Urinary bladder (tissue), 4 donors: Measurements from ENCODE around the gene CACNA2D2. TPM values are rescaled to one million over a fixed set of nuclear protein-coding genes. Genes with fewer than 3 reads are reported as not detected.

ENCODE experiments used
- DNase-seq: peaks from one replicate; pipeline ENCODE4 v3.0.0-alpha.2; 2015; ENCODE audit errors: extremely low spot score
- H3K27ac ChIP-seq: one replicate; pipeline ENCODE4 v1.5.1; 2013; ENCODE audit warnings: low read depth, mild to moderate bottlenecking, moderate library complexity
- H3K36me3 ChIP-seq: one replicate; pipeline ENCODE4 v1.6.1; 2013; ENCODE audit warnings: mild to moderate bottlenecking, moderate library complexity; ENCODE audit not compliant: insufficient read depth
- H3K4me1 ChIP-seq: one replicate; pipeline ENCODE4 v1.6.1; 2013; ENCODE audit warnings: mild to moderate bottlenecking, moderate library complexity; ENCODE audit not compliant: insufficient read depth
- H3K4me3 ChIP-seq: one replicate; pipeline ENCODE4 v1.5.1; 2013; ENCODE audit warnings: low read depth, low read length
- WGBS: extraction: QIAGEN DNeasy Blood & Tissue Kit; methylation state at CpG from one replicate; pipeline ENCODE4 v1.1.7; 2013; 5-methylcytosine and 5-hydroxymethylcytosine counted together
- polyA plus RNA-seq: library from polyadenylated mRNA; stranded (reverse); fragments of 200-250 nt; gene quantifications from one replicate; pipeline ENCODE4 v1.2.3, GENCODE V29; 2013
- total RNA-seq: library from RNA; depleted of rRNA; stranded (reverse); fragments of >200 nt; gene quantifications from one replicate; pipeline ENCODE4 v1.2.3, GENCODE V29; 2014
- donor health status: healthy with polysubstance abuse.
- donor health status: healthy.

CACNA2D2 gene
- total and polyA plus RNA-seq, 2 donors, result 1.3 to 1.4 TPM

DNA sequence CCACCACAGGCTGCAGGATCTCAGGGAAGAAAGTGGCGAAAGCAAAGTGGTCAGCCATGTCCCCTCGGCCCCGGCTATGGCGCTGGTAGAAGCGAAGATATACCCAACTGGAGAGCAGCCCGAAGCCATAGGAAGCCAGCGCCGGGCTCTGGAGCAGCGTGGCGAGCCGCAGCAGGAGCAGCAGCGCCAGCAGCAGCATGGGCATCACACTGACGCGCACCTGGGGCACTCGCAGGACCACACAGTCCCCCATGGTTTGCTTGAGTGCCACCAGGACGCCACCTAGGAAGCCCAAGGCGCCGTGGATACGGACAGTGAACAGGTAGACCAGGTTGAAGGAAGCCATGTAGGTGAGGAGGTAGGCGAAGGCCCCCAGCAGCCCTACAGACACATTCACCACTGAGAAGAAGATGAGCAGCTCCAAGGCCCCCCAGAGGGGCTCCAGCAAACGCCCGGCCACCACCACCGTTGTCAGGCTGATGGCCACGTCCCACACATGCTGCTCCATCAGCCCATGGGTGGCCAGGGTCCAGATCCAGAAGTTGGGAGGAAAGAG lies 145.0 kb downstream of the CACNA2D2 start:
- WGBS, result 55% methylated on average over 24 of the region's 24 CpGs
- DNase-seq, result no peak
- H3K27ac ChIP-seq, result no peak overlapping the region
- peak overlapping the region; percentile 86 for H3K4me3 ChIP-seq
- H3K4me1 ChIP-seq, result no peaks in the 10 kb centered on the region
- peaks cover 3% of the 10 kb centered on the region for H3K36me3 ChIP-seq

DNA sequence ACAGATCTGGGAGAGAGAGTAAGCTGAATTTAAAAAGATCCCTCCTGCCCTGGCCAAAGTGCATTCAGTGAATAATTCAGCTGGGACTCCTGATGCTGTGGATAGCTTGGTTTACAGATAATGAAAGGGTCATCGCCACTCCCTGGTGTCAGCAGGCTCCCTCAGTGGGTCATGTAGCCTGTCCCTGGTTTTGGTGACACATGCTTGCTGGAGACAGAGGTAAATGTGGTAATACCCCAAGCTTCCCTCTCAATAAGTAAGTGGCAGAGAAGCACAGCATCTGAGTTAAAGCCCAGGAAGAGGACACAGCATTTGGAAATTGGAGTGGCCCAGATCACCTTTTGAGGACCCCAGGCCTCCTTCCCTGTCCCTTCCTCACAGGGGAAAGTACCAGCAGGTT lies 146.0 kb downstream of the CACNA2D2 start:
- Histone ChIP-seq H3K4me3 (no peak overlapping the region), H3K4me1 (no peaks in the 10 kb centered on the region), H3K27ac (no peak overlapping the region), H3K36me3 (peaks cover 3% of the 10 kb centered on the region)
- 78% methylated on average over 1 of the region's 1 CpG for WGBS
- DNase-seq, result no peak

DNA sequence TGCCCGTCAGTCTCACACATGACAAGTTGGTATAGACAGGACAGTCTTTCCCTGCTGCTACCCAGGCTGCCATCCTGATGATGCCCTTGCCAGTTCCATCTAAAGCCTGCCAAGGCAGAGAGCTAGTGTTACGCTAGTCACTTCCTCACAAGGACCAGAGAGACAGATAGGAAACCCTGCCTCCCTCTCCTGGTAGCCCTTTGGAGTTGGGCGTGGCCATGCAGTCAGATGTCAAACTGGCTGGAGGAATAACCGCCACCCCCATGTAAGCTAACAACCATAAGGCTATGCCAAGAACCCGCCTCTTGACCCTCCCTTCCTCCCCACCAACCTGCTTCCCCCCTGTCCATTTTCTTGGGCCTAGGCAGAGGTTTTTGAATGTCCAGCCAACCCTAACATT lies 146.9 kb downstream of the CACNA2D2 start:
- WGBS, result 55% methylated on average over 5 of the region's 5 CpGs
- no peak for DNase-seq
- Histone ChIP-seq H3K36me3 (peaks cover 3% of the 10 kb centered on the region), H3K27ac (no peak overlapping the region), H3K4me1 (no peaks in the 10 kb centered on the region), H3K4me3 (no peak overlapping the region)

DNA sequence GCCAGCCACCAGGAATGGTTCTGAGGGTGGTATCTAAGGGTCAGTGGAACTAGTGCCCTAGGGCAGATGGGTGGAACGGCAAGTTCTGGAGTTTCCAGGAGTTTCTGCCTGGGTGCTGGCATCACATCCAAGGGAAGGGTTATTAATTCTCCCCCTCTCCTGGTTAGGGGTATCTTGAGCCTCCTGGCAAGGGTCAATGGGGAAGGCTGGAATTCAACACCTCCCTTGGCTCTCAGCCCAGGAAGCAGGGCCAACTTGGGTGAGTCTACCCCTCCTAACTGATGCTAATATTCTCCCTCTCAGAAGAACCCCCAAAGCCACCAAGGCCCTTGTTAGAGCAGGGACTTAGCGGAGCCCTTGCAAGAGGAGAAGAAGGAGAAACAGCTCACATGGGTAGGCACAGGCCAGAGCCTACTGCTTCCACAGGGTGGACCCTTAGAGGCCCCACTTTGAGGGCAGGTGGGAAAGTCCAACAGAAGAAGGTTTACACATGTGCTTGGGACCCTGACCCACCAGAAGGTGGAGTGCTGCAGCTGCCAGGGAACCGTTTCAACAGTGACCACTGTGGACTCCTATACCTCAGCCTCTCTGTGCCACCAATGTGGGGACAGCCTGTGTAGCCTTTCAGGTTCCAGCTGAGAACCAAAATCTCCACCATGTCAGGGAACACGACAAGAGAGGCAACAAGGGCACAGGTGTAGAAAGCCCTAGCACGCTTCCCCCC lies 147.4 kb downstream of the CACNA2D2 start:
- no peak for DNase-seq
- H3K4me3 ChIP-seq, result no peak overlapping the region
- H3K27ac ChIP-seq, result no peak overlapping the region
- 60% methylated on average over 5 of the region's 5 CpGs for WGBS
- no peaks in the 10 kb centered on the region for H3K4me1 ChIP-seq
- H3K36me3 ChIP-seq, result peaks cover 3% of the 10 kb centered on the region

DNA sequence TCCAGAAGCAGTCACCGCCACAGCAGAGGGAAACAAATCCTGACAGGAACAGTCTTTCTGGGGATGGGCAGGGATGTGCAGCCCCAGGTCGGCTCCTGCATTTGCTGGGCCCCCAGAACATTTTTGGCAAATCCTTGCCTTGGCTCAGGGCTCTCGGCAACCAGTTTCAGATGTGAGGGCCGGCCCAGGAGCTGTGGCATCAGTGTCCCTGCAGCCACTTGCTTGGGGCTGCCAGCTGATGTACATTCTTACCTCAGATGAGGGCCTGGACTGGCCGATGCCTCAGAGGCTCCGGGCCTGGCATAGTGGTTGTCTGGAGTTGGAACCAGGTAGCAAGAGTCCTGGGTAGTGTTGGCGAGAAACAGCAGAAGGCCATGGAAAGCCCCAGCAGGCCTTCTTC lies 148.6 kb downstream of the CACNA2D2 start:
- H3K27ac ChIP-seq, result no peak overlapping the region
- DNase-seq, result no peak
- H3K4me3 ChIP-seq, result no peak overlapping the region
- H3K4me1 ChIP-seq, result no peaks in the 10 kb centered on the region
- WGBS, result 86% methylated on average over 7 of the region's 7 CpGs
- peaks cover 3% of the 10 kb centered on the region for H3K36me3 ChIP-seq

DNA sequence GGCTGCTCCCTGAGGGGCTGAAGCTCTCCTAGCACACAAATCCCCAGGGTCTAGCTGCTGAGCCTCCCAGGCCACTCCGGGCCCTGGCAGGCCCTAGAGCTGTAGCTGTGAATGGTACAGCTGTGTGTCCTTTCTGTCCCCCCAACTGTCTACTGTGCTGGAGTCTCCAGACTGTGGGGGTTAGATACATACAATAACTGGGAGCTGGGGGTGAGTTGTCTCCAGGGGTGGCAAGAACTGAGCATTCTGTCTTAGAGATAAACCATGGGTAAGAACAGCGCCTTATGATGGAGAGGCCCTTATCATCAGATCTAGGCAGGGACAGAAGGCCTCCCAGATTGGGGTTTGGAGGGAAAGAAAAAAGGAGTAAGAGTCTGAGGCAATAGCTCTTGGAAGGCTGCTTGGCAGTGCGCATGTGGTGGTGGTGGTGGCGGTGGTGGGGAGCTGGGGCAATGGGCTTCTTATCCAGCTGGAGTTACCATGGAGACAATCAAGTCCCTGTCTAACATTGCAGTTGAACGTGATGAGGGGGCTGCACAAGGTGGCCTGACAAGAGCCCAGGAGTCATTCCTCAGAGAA lies 149.2 kb downstream of the CACNA2D2 start:
- Histone ChIP-seq H3K4me1 (peaks cover 2% of the 10 kb centered on the region), H3K36me3 (peaks cover 3% of the 10 kb centered on the region), H3K4me3 (no peak overlapping the region), H3K27ac (no peak overlapping the region)
- DNase-seq, result no peak
- 79% methylated on average over 5 of the region's 5 CpGs for WGBS

DNA sequence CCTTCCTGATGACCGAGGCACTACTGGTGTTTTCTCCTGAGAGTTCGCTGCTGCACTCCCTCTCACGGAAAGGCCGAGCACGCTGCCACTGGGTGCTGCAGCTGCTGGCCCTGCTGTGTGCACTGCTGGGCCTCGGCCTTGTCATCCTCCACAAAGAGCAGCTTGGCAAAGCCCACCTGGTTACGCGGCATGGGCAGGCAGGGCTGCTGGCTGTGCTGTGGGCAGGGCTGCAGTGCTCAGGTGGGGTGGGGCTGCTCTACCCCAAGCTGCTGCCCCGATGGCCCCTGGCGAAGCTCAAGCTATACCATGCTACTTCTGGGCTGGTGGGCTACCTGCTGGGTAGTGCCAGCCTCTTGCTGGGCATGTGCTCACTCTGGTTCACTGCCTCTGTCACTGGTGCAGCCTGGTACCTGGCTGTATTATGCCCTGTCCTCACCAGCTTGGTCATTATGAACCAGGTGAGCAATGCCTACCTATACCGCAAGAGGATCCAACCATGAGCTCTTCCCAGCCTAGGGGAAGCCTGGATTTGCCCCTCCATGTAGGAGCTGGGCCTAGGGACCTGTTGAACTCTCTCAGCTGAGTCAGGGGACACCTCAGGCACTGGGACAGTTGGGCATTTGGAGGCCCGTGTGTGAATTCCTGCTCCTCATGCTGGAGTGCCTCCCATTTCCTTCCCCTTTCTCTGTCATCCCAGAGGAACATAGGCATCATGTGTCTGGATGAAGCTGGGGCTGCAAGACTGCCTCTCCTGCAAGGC lies 150.0 kb downstream of the CACNA2D2 start:
- no peak overlapping the region for H3K4me3 ChIP-seq
- peaks cover 2% of the 10 kb centered on the region for H3K4me1 ChIP-seq
- DNase-seq, result no peak
- H3K27ac ChIP-seq, result no peak overlapping the region
- H3K36me3 ChIP-seq, result peaks cover 3% of the 10 kb centered on the region
- WGBS, result 82% methylated on average over 12 of the region's 12 CpGs

DNA sequence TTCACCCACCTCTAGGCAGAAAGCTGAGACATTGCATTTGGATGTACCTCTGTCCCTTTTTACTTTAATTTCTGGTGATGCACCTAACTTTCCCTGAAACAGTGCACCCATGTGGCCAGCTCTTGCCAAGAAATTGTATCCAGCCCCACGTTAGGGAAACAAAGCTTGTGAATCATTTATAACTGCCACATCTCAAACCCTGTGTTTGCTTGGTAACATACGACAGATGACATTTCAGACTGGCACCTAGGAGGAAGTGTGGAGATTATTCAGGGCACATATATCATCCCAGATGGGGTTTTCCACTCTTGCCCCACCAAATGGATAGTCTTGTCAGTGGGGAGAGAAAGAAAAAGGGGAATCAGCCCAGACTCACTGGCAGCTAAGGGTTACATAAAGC lies 150.7 kb downstream of the CACNA2D2 start:
- 39% methylated on average over 2 of the region's 2 CpGs for WGBS
- peaks cover 2% of the 10 kb centered on the region for H3K4me1 ChIP-seq
- H3K4me3 ChIP-seq, result no peak overlapping the region
- no peak overlapping the region for H3K27ac ChIP-seq
- DNase-seq, result no peak
- peaks cover 3% of the 10 kb centered on the region for H3K36me3 ChIP-seq

DNA sequence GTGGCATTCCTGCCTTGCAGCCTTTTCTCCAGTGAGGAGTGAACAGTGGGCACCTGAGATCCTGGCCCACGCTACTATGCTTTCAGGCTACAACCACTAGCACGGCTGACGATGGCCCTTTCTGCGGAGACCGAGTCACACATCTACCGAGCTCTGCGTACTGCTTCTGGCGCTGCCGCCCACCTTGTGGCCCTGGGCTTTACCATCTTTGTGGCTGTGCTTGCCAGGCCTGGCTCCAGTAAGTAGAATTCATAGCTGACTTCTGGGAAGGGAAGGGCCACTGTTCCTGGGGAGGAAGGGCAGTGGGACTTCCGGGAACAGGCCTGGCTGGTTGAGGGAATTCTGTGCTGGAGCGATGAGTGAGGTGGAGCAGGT lies 152.1 kb downstream of the CACNA2D2 start:
- Histone ChIP-seq H3K4me1 (peaks cover 2% of the 10 kb centered on the region), H3K4me3 (peak overlapping the region; percentile 55), H3K27ac (no peak overlapping the region), H3K36me3 (peaks cover 3% of the 10 kb centered on the region)
- no peak for DNase-seq
- 52% methylated on average over 11 of the region's 11 CpGs for WGBS

DNA sequence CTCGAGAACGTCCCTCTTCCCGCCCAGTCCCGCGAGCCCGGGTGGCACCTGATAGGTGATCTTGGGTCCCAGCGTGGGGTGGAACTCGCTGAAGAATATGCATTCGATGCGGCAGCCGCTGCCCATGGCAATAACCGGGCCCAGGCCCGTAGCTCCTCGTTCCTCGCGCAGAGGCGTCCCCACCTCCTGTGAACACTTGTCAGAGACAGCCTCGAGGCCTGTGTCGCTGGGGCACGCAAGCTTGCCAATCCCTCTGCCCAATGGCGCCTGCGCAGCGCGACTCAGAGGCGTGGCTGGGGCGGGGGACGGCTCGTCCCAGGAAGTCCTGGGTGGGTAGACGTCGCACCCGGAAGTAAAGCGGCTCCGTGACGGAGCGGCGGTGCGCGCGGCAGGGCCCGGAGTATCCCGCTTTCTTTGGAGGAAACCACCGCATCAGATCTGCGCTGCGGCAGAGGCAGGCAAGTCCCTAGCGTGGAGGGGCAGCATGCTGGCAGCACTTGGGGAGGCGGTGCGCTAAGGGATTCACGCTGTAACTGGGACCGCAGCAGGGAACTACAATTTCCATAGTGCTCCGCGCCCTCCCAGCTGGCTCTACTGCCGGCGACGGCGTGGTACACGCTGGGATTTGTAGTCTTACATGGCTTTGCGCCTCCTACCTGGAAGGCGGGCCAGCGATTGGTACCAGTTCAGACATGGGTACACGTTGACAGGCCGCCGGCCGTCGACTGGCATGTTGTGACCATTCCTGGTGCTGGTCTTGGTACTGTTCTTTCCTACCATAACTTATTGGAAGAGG lies 152.7 kb downstream of the CACNA2D2 start, which contains the start of the genes CYB561D2 and NPRL2:
TSS of gene CYB561D2 (plus strand) at position 336 of the 796 bp plus-strand sequence. CDS start 572 bp downstream, outside the sequence.
TSS of gene NPRL2 (minus strand) at position 249 of the 796 bp plus-strand sequence. CDS start at position 126, 123 bp downstream.
- peaks cover 2% of the 10 kb centered on the region for H3K4me1 ChIP-seq
- peak; percentile 85 for DNase-seq
- peak within 1 kb of the TSS; percentile 55 for H3K4me3 ChIP-seq
- peak within 1 kb of the TSS; percentile 86 for H3K27ac ChIP-seq
- H3K36me3 ChIP-seq, result peaks cover 3% of the 10 kb centered on the region
- WGBS, result under 1% methylated on average over 64 of the region's 64 CpGs

DNA sequence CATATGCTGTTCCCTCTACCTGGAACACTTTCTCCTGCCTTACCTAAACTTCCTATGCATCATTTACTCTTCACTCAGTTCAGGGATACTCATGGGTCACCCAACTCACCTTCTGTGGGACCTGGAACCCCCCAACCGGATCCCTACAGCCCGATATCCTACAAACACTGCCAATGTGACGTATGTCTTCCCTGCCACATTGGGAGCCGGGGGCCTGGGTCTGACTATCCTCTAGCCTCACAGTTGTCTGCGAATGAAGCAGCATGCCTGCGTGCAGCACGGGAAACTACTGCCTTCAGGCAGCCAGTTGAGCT lies 153.3 kb downstream of the CACNA2D2 start:
- peak overlapping the region; percentile 55 for H3K4me3 ChIP-seq
- 2% methylated on average over 7 of the region's 7 CpGs for WGBS
- no peak for DNase-seq
- no peaks in the 10 kb centered on the region for H3K36me3 ChIP-seq
- peaks cover 2% of the 10 kb centered on the region for H3K4me1 ChIP-seq
- H3K27ac ChIP-seq, result peak overlapping the region; percentile 2

DNA sequence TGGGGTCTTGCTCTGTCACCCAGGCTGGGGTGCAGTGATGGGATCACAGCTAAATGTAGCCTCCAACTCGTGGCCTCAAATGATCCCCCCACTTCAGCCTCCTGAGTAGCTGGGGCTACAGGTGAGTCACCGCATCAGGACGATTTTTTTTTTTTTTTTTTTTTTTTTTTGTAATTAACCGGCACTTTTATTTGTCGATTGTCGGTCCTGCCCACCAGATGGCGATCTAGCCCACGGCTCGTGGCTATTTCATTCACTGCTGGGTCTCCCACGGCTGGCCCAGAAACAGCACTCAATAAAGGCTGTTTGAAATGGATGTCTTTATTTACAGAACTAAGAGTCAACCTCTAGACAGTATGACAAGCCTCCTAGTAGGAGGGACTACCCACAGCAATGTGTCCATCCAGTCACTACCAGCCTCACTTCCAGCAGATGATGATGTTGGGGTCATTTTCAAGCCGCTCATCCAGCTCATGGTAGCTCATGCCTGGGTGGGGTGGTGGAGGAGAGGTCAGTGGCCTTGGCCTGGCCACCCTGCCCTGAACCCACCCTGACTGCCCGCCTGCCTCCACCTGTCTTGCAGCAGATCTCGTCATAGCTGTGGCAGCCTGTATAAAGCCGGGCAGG lies 156.1 kb downstream of the CACNA2D2 start:
- Histone ChIP-seq H3K4me1 (peaks cover 2% of the 10 kb centered on the region), H3K4me3 (no peak overlapping the region), H3K27ac (no peak overlapping the region), H3K36me3 (no peaks in the 10 kb centered on the region)
- DNase-seq, result no peak
- 27% methylated on average over 14 of the region's 14 CpGs for WGBS
